HG03342 (cell line): ENCODE results near the gene KRT71.

Source experiments
- ATAC-seq: cut with Tn5 transposase; IDR thresholded peaks from one replicate; pipeline ENCODE4 v1.9.1; 2021; ENCODE audit warnings: mild to moderate bottlenecking, moderate library complexity; ENCODE audit not compliant: unreplicated experiment

KRT71 gene

DNA sequence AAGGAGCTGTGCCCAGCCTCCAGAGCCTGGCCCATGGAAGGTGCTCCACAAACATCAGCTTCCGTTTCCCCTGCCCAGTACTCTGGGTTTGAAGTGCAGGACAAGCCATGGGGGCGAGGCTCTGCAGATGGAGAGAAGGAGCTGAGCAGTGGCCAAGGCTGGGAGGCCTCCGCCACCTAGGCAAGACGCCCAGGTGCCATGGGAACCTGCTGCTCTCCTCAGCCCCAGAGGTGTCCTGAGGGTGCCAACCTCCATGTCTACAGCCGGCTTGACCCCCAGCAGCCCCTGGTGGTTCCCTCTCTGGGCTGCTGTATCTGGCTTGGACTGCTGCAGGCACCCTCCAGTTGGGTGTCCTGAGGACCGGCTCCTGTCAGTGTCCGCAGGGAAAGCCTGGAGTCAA lies 12.4 kb downstream of the KRT71 start:
- ATAC-seq = no peak

DNA sequence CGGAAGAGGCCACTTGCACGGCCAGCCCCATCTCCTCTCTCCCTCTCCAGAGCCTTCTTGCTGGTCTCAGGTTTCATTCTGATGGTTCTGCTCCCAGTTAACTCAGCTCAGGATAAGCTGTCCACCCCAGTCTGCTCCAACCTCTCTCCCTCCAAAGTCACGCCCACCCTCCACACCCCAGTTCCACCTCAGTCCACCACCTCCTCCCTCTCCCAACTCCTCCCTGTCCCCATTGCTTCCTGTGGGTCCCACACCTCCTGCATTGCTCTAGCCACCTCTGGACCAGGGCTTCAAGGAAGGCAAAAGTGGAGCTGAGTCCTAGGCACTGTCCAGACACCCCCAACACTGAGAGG lies 13.1 kb downstream of the KRT71 start:
- ATAC-seq = no peak

DNA sequence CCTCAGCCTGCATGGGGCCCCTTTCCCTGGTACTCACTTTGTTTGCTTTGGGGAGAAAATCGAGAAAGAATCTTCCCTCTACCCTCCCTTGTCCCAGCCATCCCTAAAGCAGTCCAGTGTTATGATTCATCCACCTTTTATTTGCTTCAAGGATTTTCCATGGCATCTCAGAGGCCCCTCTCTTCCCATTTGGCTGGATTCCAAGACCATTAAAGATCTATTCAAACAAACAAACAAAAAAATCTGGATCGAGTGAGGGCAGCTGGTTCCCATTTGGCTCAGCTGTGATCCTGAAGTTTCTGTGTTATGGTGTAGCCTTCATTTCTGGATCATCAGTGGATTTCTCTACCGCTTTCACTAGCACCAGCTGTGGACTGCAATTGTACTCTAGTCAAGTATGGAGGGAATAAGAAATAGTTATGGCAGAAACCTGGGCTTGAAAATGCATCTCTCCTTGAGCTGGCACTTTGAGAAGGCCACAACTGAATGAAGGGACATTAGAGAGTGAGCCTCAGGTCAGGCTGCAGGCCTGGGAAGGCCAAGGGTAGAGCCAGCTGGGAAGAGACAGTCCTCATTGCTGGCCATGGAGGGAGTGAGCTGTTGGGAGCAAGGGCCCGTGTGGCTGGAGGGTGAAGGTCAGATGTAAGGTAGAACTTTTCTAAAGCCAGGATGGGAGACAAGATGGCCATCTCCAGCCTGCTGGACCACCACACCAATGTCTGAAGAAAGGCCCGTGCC lies 13.7 kb downstream of the KRT71 start:
- no peak for ATAC-seq

DNA sequence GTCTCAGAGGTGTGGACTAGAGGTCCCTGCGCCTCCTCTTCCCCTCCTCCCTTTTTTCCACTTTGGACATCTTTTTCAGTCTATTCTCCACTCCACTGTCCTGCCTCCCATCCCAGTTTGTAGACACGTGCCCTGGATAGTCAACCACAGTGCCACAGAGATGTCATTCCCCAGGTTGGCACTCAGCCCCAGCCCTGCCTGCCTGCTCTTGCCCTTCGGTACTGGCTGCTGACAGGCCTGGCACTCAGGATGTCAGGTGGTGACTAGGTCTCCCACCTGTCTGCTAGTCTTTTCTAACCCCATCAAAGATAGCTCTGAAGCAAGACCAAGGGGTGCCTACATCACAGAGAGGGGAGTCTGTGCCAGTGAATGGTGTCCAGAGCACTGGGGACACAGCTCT lies 15.8 kb downstream of the KRT71 start:
- no peak for ATAC-seq

DNA sequence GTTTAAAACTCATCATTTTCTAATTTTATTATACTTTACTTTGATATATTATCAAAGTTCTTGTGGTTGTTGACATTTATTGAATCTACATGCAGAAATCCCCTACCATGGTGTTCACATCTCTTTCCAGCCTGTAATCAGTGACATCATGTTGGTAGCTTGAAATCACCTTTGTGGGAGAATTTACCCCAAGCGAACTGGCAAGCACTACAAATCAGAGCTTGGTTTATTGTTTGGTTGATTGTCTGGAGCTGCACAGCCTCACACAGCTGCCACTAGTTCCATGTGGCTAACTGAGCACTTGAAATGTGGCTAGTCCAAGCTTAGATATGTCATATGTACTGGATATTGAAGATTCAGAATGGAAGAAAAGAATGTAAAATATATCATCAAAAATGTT lies 17.4 kb downstream of the KRT71 start:
- no peak for ATAC-seq

DNA sequence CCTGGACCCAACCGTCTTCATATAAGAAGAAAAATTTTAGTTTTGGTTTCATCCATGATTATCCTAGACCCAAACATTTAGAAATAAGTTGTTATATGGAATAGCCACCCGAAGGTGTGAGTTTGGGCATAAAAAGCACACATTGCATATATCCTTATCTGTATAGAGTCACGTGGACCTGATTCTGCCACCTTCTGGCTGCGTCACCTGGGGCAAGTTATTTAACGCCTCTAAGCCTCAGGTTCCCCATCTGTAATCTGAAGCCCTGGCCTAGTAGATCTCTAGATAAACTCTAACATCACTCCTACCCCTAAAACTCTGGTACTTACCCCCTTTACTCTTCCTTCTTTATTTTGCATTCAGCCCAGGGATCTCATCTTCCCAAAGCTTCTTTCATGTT lies 18.5 kb downstream of the KRT71 start:
- no peak for ATAC-seq

DNA sequence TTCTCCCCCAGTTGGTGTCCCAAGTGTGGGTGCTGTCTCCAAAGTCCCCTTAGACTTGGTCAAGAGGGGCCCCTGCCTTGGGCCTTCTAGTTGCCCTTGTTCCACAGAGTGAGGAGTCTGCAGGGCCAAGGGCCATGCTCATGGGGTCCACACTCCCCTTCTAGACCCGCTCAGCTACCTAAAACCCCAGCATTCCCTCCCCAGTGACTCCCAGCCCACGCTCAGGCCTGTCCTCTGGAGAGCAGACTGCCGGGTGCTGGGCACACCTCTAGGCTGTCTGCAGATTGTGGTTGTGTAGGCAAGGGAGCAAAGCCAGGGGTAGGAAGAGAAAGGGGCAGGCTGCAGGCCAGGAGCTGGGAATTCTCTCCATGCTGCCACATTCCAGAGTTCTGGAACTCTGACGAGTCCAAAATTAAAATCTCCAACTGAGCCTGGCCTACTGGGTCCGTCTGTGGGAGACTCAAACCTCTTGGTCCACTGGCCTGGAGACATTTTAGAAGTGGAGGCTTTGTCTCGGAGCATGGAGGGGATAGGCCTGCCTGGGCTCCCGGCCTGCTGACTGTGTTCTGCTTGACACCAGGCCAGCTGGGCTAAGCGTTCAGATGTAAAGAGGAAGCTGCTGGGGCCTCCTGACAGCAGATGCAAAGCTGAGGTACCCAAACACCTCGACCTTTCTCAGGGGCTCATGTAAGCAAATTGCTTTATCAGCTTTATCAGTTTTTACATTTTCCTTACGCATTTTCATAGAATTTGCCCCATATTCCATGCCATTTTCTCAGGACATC lies 19.1 kb downstream of the KRT71 start:
- no peak for ATAC-seq

DNA sequence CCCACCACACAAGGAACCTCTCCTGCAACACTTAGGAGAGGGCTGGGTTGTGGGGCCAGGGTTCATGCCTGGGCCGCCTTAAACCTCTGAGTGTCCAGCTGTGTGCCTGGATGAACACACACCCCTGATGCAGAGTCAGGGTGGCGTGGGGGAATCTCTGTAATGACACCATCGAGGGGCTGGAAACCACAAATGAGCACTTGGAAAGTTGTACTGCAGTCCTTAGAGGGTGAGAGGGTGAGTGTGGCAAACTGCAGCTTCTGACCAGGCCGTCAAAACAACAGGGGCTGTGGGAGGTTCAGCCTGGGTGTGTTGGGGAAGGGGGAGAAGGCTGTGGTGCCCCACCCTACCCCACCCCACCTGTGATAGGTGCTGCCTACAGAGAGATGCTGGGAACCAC lies 20.3 kb downstream of the KRT71 start:
- no peak for ATAC-seq

DNA sequence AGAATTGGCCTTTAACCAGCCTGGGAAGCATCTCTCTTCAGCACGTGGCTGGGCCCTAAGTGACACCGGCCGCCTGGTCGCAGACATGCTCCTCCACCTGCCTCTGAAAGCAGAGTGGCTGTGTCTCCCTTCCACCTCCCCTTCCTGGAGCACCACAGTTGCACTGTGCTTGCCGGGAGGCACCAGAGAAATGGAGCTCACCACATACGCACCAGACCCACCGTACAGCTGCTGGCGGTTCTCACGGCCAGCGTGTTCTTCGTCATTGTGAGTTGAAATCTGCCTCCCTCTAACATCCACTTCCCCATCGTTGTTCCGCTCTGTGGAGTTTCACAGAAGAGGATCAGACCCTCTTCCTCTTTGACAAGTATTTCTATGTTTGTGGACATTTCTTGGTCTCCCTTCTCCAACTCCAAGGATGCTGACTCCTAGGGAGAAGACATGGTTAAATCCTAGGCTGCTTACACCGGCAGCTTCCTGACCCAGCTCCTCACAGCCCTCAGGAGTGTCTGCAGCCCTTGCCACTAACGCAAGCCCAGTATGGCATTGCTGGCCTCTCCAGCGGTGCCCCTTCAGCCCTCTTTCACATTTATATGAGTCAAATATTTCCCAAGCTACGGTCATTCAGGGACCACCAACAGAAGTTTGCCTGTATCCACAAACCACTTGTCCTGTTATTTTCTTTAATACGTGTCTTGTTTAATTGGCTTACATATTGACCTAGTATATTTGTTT lies 21.2 kb downstream of the KRT71 start:
- ATAC-seq = no peak

DNA sequence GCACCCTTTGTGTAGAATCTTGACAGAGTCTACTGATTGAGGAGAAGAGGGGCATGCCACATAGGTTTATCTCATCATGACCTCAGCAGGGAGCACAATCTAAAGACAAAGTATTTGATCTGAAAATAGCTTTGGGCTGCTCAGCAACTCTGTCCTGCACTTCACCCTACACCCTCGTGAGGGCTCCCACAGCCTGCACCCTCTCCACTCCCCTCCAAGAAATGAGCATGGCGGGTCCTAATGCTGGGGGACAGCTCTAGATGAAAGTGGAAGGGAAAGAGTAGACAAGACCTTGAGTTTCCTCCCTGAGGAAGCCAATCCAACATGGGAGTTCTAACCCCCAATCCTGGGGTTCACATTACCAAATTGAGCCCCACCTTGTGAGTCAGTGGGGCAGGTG lies 22.0 kb downstream of the KRT71 start:
- ATAC-seq = no peak

DNA sequence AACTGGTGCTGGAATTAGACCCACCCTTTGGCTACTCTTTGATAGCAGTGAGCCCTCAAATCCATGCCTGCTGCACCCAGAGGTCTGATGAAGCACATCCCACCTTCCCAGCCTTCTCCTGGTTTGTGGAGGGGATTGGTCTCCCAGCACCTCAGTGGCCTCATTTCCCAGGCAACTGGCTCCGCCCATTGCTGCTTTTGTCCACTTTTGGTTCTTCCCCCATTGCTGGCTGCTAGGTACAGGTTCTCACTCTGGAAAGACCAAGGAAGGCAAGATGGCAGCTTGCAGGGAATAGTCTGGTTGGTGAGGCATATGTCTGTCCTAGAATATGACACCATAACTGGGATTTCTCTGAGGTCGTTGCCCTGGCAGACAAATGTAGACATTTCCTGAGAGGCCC lies 22.6 kb downstream of the KRT71 start:
- no peak for ATAC-seq

DNA sequence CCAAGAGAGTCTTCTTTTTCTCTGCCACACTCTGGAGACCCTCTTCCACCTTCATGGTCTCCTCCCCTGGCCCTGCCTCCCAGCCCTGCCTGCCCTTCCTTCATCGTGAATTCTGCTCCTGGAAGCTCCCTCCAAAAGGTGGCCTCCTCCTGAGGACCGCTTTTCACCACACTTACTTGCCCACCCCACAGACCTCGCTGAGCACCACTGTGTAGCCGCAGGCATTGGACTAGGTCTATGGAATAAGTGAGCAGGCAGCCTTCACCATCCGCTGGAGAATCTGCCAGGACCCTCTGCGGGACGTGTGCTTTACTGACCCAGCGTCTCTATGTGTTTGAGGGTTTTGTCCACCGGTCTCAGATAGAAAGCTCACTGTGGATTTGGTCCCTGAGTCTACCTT lies 23.1 kb downstream of the KRT71 start:
- ATAC-seq = no peak

DNA sequence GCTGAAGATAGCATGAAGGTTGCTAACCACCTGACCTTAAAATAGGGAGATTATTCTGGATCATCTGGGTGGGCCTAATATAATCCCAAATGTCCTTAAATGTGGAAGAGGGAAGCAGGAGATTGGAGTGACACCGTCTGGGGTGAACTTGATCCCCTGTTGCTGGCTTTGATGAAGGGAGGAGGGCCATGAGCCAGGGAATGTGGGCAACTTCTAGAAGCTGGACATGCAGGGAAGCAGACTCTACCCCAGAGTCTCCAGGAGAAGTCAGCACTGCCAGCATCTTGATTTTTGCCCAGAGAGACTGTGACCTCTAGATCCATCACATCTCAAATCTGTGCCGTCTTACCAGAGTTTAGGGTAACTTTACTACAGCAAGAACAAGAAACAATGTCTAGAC lies 23.5 kb downstream of the KRT71 start:
- ATAC-seq = no peak

DNA sequence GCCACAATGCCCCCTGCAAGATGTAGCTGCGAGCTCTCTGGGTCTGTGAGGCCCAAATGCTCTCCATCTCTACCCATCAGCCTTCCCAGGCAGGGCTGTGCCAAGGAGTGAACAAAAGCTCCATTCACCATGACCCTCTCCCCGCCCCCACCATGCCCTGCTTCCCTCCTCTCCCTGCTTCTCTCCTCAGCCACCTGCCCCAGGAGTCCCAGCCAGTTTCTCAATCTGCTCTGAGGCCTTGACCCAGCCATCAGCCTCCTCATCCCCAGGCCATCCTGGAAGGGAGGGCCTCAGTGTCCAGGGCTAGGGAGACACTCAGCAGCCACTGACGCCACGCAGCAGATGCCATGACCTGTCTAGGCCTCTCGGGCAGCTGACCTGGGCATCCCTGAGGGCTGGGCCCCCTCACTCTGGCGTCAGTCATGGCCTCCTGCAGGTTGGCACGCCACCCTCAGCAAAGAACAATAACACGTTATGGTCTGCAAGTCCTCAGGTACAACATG lies 24.3 kb downstream of the KRT71 start:
- ATAC-seq = no peak

DNA sequence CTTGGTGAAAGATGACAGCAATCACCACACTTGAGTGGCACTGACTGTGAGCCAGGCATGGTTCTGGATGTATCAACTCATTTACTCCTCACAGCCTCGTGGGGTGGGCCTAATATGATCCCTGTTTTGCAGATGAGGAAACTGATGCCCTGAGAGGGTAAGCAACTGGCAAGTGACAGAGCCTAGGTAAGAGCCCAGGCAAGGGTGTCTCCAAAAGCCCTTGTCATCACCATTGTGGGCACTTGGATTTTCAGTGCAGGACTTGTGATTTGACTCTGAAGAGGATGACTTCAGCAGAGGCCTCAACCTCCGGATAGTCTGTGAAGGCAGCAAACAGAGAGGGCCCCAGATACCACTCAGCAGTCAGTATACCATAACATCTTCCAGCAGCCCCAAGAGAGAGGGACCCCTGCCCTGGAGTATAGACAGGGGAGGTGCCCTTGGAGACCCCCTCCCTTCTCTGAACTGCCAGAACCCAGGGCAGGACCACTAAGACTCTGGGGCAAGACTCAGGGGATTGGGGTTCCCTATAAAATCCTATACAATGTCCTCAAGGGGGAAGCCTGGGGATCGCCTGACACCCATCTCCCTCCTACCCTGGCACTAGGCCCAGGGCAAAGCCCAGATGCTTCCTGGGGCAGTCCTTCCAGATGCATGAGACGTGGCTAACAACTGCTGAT lies 25.7 kb downstream of the KRT71 start:
- ATAC-seq = no peak

DNA sequence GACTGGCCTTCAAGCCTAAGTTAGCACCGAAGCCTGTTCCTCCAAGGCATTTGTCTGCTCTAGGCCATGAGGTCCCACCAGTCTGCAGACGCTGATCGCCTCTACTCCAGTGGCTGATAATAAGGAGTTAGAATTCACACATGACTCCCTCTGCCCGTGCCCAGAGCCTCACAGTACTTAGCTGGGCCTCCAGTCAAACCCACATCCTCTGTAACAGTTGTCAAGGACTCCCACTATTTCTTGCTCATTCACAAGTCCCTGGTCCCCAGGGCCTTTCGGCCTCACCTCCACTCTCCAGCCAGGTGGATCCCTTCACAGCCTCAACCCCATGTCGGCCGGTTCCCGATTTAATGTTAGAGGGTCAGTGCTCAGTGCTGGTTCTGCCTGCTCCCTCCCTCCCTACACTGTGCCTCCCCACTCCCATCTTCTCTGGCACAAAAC lies 26.4 kb downstream of the KRT71 start:
- ATAC-seq = no peak

DNA sequence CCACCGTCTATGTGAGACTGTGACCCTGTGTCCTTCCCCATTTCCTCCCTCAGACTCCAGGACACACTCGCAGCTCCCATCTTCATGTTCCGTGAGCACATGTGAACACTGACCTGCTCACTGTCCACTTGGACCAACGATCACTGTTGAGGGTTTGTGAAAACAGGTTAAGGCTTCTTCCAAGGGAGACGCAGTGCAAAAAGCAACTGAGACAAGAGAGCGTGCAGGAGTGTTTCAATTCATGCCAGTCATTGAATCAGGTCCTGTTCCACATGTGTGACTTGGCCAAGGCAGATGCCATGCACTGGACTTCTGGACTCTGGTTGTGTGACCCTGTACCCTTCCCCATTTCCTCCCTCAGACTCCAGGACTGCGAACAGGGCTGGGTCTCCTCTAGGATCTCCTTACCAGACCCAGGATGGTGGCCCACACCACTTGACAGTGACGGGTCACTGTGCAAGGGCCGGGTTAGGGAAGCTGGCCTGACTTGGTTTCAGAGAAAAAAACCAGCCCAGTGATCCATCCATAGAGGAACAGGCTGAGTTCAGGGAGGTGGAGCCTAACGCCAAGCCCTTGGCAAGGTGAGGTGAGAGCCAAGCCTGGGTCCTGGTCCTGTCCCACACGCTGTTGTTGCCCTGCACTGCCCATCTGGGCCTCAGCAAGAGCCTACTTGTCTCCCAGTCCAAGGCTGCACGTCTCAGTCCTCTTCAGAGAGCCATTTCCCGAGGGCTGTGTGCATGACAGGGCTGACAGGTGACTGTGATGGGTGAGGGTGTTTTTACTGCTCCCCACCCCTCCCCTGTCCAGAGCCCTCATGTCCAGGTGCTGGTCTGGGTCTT lies 27.1 kb downstream of the KRT71 start:
- ATAC-seq = no peak

DNA sequence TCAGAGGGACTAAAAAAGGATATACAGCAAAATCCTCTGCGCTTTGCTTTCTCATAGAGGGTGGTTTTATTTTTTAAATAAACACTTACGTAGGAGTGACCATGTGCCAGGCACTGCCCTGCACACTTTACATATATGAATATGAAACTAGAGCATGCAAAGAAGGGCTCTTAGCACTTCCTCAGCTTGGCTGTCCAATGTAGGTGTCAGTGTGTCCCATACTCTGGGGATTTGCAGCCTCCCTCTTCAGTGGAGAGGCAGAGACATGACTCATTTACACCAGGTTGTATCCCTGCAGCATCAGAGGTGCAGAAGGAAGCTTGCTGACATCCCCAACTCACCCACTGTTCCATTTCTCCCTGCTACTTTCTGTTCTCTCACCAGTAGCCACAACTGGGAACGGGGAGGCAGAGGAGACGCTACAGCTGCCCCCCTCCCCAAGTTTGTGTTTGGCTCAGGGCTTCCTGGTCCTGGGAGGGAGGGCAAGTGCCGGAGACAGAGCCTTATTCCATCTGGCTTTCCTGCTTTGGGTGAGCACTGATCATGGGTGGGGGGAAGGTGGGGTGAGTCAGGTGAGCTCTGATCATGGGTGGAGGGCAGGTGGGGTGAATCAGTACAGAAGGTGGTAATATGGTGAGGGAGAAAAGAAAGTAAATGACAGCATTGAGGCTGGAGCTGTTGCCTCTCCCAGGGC lies 27.9 kb downstream of the KRT71 start:
- ATAC-seq = no peak

DNA sequence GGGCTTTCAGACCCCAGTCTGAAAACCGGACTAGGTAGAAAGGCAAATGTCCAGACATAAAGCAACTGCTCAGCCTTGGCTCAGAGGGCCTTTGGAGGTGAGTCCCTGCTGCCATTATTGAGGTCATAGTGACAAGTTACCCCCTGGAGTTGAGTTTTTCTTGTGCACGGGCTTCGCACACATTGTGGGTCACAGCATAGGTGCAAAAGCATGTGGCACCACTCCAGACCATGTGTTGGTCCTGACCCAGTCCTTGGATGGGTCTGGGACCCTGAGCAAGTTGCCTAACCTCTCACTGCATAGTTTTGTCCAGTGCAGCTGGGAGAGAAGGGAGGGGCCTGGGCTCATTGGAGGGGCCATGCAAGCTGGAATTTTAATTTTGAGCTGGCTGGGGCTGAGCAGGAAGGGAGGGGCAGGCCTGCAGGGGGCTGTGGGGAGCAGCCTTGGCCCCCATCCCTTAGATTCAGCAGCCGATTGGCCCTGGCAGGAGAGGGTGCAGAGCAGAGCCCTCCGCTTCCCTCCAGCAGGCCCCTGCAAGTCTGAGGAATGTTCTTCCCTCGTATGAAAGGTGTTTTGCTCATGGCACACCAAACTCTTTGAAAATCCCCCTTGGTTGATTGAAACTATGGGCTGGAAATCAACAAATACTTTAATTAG lies 28.6 kb downstream of the KRT71 start:
- ATAC-seq = no peak
